Measurements from ENCODE around the gene GOLT1B. TPM values are rescaled to one million over a fixed set of nuclear protein-coding genes. Genes with fewer than 3 reads are reported as not detected.
"Not testable (repeated sequence)": the region's sequence is repeated elsewhere in the genome, so short reads cannot be mapped to it uniquely, and the experiment has no call there.

Gene GOLT1B
- polyA plus RNA-seq, result 10 to 100 TPM; 13.2 to 16.0 (median 15.2) TPM

- H3K27ac ChIP-seq (ENCODE audit: low read depth, low read length), result peak within 1 kb of the TSS; percentile 88
- 0 to 1% (median 0%) methylated on average over 61 of the region's 61 CpGs for WGBS, 3 donors
Measured at GRCh38 chr12:21501258-21502163, at the start of gene GOLT1B, which contains the start of gene RECQL. Gene GOLT1B, plus strand, starts transcription at chr12:21501789. Its CDS starts 135 bp downstream, at chr12:21501924. Gene RECQL, minus strand, starts transcription at chr12:21501635. Its CDS starts 2,065 bp downstream, at chr12:21499570.

- WGBS, 3 donors, result 91 to 98% (median 95%) methylated on average over 4 of the region's 4 CpGs
Measured at GRCh38 chr12:21453312-21453852, 48.2 kb upstream of the GOLT1B start.

GRCh38 chr12:21456291-21456780 is 45.3 kb upstream of the GOLT1B start:
- 62 to 74% (median 66%) methylated on average over 7 of the region's 7 CpGs for WGBS, 3 donors
- no peak overlapping the region for H3K27ac ChIP-seq (ENCODE audit: low read depth, low read length)

More at GRCh38 chr12:21453312-21453852, 48.2 kb upstream of the GOLT1B start:
- H3K27ac ChIP-seq (ENCODE audit: low read depth, low read length), result no peak overlapping the region

- 89 to 95% (median 92%) methylated on average over 2 of the region's 2 CpGs for WGBS, 3 donors
- H3K27ac ChIP-seq (ENCODE audit: low read depth, low read length), result no peak overlapping the region
Measured at GRCh38 chr12:21459474-21459873, 42.1 kb upstream of the GOLT1B start.

GRCh38 chr12:21467334-21467733 is 34.3 kb upstream of the GOLT1B start:
- WGBS, 3 donors, result 77 to 86% (median 85%) methylated on average over 2 of the region's 2 CpGs
- not testable (repeated sequence) for H3K27ac ChIP-seq (ENCODE audit: low read depth, low read length)

- H3K27ac ChIP-seq (ENCODE audit: low read depth, low read length), result no peak overlapping the region
- WGBS, 3 donors, result 39 to 81% (median 79%) methylated on average over 2 of the region's 2 CpGs
Measured at GRCh38 chr12:21471294-21471693, 30.3 kb upstream of the GOLT1B start.

- H3K27ac ChIP-seq (ENCODE audit: low read depth, low read length), result no peak overlapping the region
- 91 to 92% (median 92%) methylated on average over 7 of the region's 7 CpGs for WGBS, 3 donors
Measured at GRCh38 chr12:21472197-21472823, 29.3 kb upstream of the GOLT1B start.

- 46 to 97% (median 96%) methylated on average over 1 of the region's 1 CpG for WGBS, 3 donors
- H3K27ac ChIP-seq (ENCODE audit: low read depth, low read length), result no peak overlapping the region
Measured at GRCh38 chr12:21475552-21475951, 26.0 kb upstream of the GOLT1B start.

- 79 to 95% (median 95%) methylated on average over 3 of the region's 3 CpGs for WGBS, 3 donors
- H3K27ac ChIP-seq (ENCODE audit: low read depth, low read length), result no peak overlapping the region
Measured at GRCh38 chr12:21476949-21477348, 24.6 kb upstream of the GOLT1B start.

GRCh38 chr12:21478756-21479455 is 22.7 kb upstream of the GOLT1B start:
- H3K27ac ChIP-seq (ENCODE audit: low read depth, low read length), result no peak overlapping the region
- 71 to 89% (median 87%) methylated on average over 10 of the region's 10 CpGs for WGBS, 3 donors

GRCh38 chr12:21483531-21483930 is 18.1 kb upstream of the GOLT1B start:
- WGBS, 3 donors, result 59 to 87% (median 85%) methylated on average over 3 of the region's 3 CpGs
- H3K27ac ChIP-seq (ENCODE audit: low read depth, low read length), result no peak overlapping the region

GRCh38 chr12:21485998-21486397 is 15.6 kb upstream of the GOLT1B start:
- no peak overlapping the region for H3K27ac ChIP-seq (ENCODE audit: low read depth, low read length)

GRCh38 chr12:21499765-21500164 is 1.8 kb upstream of the GOLT1B start:
- 55 to 81% (median 74%) methylated on average over 2 of the region's 2 CpGs for WGBS, 3 donors
- no peak overlapping the region for H3K27ac ChIP-seq (ENCODE audit: low read depth, low read length)

GRCh38 chr12:21500786-21501257 is 767 bp upstream of the GOLT1B start:
- H3K27ac ChIP-seq (ENCODE audit: low read depth, low read length), result peak overlapping the region; percentile 88
- WGBS, 3 donors, result 7 to 9% (median 8%) methylated on average over 8 of the region's 8 CpGs

- 1% methylated on average over 14 of the region's 14 CpGs for WGBS, 3 donors
- H3K27ac ChIP-seq (ENCODE audit: low read depth, low read length), result peak overlapping the region; percentile 88
Measured at GRCh38 chr12:21502164-21502496, 541 bp downstream of the GOLT1B start.

- no peak overlapping the region for H3K27ac ChIP-seq (ENCODE audit: low read depth, low read length)
- 76 to 91% (median 85%) methylated on average over 1 of the region's 1 CpG for WGBS, 3 donors
Measured at GRCh38 chr12:21502872-21503271, 1.3 kb downstream of the GOLT1B start.

- H3K27ac ChIP-seq (ENCODE audit: low read depth, low read length), result no peak overlapping the region
- 30 to 76% (median 39%) methylated on average over 2 of the region's 2 CpGs for WGBS, 3 donors
Measured at GRCh38 chr12:21505888-21506287, 4.3 kb downstream of the GOLT1B start.

GRCh38 chr12:21507849-21508248 is 6.3 kb downstream of the GOLT1B start:
- H3K27ac ChIP-seq (ENCODE audit: low read depth, low read length), result no peak overlapping the region
- 82 to 86% (median 82%) methylated on average over 2 of the region's 2 CpGs for WGBS, 3 donors

Data from adipose tissue (tissue), 3 donors.